IPS DF 6.9 (cell line): ENCODE data around the gene HS3ST2.

ENCODE experiments used
- DNase-seq: peaks from one replicate; pipeline ENCODE4 v3.0.0-alpha.2; 2013; ENCODE audit warnings: low read depth, low spot score
- H3K27ac ChIP-seq: one replicate; pipeline ENCODE4 v1.5.1; 2013; ENCODE audit warnings: low read length, control low read depth
- H3K27me3 ChIP-seq: 2 replicates; pipeline ENCODE4 v1.6.1; 2013; ENCODE audit warnings: mild to moderate bottlenecking, low read length; ENCODE audit not compliant: control insufficient read depth, insufficient read depth
- H3K36me3 ChIP-seq: 2 replicates; pipeline ENCODE4 v1.6.1; 2013; ENCODE audit warnings: low read length; ENCODE audit not compliant: control insufficient read depth, insufficient read depth
- H3K4me1 ChIP-seq: 2 replicates; pipeline ENCODE4 v1.6.1; 2013; ENCODE audit warnings: low read length; ENCODE audit not compliant: control insufficient read depth, insufficient read depth
- H3K4me3 ChIP-seq: 2 replicates; pipeline ENCODE4 v1.5.1; 2013; ENCODE audit warnings: mild to moderate bottlenecking, low read length
- H3K9me3 ChIP-seq: 2 replicates; pipeline ENCODE4 v1.6.1; 2013; ENCODE audit warnings: low read length, inconsistent platforms; ENCODE audit not compliant: control insufficient read depth, insufficient read depth
- WGBS: extraction: QIAGEN DNeasy Blood & Tissue Kit; methylation state at CpG from one replicate; pipeline ENCODE4 v1.1.7; 2013; ENCODE audit warnings: mixed read lengths, missing lambda C conversion rate; ENCODE audit not compliant: insufficient read length, insufficient coverage; 5-methylcytosine and 5-hydroxymethylcytosine counted together

The HS3ST2 gene

DNA sequence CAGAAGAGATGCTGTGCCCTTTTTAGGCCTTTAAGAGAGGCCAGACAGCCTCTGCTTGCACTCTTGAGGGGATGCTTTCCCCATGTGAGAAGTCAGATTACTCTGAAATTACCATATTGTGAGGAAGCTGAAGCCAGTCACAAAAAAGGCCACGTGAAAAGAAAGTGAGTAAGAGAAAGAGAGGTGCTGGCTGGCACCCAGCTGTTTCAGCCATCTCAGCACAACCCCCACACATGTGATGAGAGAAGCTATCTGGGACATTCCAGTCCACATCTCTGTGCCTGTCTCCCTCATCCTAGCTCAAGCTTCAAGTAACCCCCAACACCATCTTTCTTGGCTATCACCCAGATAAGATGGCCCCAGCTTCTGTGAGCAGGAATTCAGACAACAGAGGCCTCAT, 131.4 kb downstream of the HS3ST2 start:
- Histone ChIP-seq H3K36me3 (no peaks in the 10 kb centered on the region), H3K4me1 (no peaks in the 10 kb centered on the region), H3K4me3 (no peak overlapping the region), H3K27ac (no peak overlapping the region), H3K27me3 (no peaks in the 10 kb centered on the region), H3K9me3 (no peaks in the 10 kb centered on the region)
- no peak for DNase-seq
- no CpG with 5 or more reads among the region's 1 CpG for WGBS

DNA sequence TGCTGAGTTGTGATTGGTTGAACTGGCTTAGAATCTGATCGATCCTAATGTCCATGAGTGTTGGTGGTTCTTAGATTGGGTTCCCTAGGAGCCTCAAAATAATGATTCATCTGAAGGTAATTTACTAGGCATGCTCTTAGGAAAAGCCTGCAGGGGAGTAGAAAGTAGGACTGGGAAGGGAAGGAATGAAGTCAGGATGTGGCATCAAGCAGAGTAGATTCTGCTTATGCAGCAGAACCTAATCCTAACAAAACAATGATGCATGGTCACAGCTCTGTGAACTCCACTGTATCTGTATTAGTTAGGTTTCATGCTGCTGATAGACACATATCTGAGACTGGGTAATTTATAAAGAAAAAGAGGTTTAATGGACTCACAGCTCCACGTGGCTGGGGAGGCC, 132.5 kb downstream of the HS3ST2 start:
- no CpG with 5 or more reads among the region's 2 CpGs for WGBS
- DNase-seq: no peak

DNA sequence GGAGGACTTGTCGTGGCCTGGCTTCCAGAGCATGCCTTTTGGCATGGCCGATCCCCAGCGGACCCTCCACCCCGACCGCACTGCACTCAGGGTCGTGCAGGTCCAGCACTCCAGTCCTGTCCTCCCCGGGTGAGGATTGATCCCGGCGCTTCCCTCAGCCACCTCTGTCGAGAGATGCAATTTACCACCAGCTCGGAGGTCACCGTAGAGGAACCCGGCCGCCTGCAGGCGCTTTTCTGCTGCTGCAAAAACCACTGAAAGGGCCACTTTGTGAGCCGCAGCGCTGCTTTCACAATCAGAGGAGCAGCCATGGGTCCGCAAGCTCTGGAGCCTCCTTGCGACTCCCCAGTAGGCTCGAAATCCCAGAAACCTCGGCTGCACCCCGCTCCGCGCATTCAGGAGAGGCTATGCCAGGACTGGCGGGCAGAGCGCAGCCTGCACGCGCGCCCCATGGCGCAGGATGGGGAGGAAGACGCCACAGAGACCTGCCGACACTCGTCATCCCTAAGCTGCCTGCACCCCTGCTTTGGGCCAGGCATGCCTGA, 134.2 kb downstream of the HS3ST2 start:
- H3K36me3 ChIP-seq: no peaks in the 10 kb centered on the region
- DNase-seq: no peak
- no peak overlapping the region for H3K4me3 ChIP-seq
- H3K9me3 ChIP-seq: no peaks in the 10 kb centered on the region
- WGBS: no CpG with 5 or more reads among the region's 33 CpGs
- H3K4me1 ChIP-seq: no peaks in the 10 kb centered on the region
- no peak overlapping the region for H3K27ac ChIP-seq
- no peaks in the 10 kb centered on the region for H3K27me3 ChIP-seq

More for the DNA sequence above, 132.5 kb downstream of the HS3ST2 start:
- no peaks in the 10 kb centered on the region for H3K36me3 ChIP-seq
- H3K4me1 ChIP-seq: no peaks in the 10 kb centered on the region
- no peaks in the 10 kb centered on the region for H3K9me3 ChIP-seq
- no peak overlapping the region for H3K27ac ChIP-seq
- H3K4me3 ChIP-seq: no peak overlapping the region
- no peaks in the 10 kb centered on the region for H3K27me3 ChIP-seq

DNA sequence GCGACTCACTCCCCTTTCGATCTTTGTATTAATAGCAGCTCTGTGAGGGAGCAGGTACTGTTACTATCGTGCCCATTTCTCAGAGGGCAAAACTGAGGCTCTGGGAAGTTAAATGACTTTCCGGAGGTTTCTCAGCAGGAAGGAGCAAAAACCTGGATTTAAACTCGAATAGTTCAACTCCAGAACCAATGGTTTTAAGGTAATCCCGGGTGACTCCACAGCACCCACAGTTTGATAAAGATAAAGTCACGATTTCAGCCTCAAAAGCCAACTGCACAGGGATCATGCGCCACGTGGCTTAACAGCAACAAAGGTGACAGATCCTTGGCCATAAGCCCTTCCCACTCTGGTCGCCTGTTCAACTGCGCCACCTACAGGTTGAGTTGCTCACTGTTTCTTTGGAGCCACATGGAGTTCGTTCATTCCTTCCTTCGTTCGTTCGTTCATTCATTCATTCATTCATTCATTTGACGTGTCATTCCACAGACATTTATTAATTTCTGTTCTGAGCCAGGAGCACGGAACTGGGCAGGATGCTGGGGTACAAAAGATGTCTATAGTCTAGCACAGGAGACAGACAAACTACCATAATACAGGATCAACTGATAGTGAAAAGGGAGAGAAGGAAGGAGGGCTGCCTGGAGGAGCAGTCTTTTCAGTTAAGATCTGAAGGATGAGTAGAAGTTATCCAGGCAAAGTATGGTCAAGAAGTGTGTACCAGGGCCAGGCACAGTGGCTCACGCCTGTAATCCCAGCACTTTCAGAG, 134.8 kb downstream of the HS3ST2 start:
- Histone ChIP-seq H3K4me3 (no peak overlapping the region), H3K27me3 (no peaks in the 10 kb centered on the region), H3K36me3 (no peaks in the 10 kb centered on the region), H3K27ac (no peak overlapping the region), H3K9me3 (no peaks in the 10 kb centered on the region), H3K4me1 (0 out of 2 replicates have a peak, but pooled peaks cover 1% of the 10 kb centered on the region)
- DNase-seq: peak; percentile 87
- WGBS: no CpG with 5 or more reads among the region's 18 CpGs

DNA sequence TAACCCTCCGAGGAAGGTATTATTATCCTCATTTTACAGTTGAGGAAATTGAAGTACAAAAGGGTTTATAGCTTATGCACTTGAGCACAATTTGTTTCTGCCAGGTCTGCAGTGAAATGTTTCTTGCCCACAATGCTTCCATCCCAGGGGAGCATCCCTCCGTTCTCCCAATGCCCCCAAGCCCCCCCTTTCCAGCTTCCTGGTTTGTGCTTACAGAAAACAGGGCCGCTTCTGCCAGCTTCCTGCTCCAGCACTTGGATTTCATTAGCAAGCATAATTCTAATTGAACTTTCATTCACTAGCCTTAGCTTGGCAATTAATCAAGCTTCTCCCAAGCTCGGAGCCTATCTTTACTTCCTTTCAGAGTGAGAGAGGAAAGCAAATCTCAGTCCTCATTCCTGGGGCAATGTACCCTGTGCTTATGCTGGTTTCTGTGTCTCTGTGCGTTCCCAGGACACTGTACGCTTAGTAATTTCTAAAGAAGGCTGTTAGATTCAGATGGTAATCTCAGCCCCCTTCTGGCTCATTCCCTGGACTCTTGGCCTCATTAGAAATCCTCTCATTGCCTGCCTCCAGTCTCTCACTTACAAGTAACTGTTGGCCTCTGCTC, 141.6 kb downstream of the HS3ST2 start:
- no peak overlapping the region for H3K27ac ChIP-seq
- no peaks in the 10 kb centered on the region for H3K36me3 ChIP-seq
- H3K4me3 ChIP-seq: no peak overlapping the region
- H3K9me3 ChIP-seq: no peaks in the 10 kb centered on the region
- no CpG with 5 or more reads among the region's 6 CpGs for WGBS
- H3K4me1 ChIP-seq: 0 out of 2 replicates have a peak, but pooled peaks cover 1% of the 10 kb centered on the region
- DNase-seq: no peak
- H3K27me3 ChIP-seq: no peaks in the 10 kb centered on the region

DNA sequence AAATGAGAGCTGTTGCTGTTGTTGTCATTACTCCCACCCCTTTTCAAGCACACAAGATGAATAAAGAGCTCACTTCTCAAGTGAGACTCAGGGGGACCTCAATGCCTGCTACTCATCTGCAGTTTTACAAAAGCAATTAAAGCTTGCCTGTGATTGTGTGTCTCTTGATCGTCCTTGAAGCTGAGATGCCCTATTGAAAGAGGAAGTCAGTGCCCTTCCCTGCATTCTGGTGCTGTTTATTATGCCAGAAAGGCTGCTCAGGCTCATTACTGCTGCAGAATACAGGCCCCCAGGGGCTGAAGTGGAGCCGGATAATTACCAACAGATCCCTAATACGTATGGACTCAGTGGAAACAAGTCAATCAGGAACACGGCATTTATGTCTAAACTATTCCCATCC, 147.2 kb downstream of the HS3ST2 start:
- no CpG with 5 or more reads among the region's 4 CpGs for WGBS
- peaks cover 2% of the 10 kb centered on the region; the same call in 1 of the 2 replicates for H3K4me1 ChIP-seq
- no peak for DNase-seq
- H3K27ac ChIP-seq: no peak overlapping the region
- H3K4me3 ChIP-seq: no peak overlapping the region
- H3K9me3 ChIP-seq: no peaks in the 10 kb centered on the region
- H3K27me3 ChIP-seq: no peaks in the 10 kb centered on the region
- H3K36me3 ChIP-seq: no peaks in the 10 kb centered on the region

DNA sequence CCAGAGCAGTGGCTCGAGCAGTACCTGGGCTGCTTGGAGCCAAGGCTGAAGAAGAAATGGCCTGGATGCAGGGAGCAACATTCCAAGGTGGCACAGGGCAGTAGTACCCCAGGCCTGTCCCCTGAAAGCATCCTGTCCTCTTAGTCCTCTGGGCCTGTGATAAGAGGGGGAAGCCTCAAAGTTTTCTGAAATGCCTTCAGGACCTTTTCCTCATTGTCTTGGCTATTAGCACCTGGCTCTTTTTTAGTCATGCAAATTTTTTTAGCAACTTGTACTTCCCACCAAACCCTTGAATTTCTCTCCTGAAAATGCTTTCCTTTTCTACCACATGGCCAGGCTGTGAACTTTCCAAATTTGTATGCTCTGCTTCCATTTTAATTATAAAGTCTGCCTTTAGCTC, 148.9 kb downstream of the HS3ST2 start:
- DNase-seq: no peak
- no CpG with 5 or more reads among the region's 1 CpG for WGBS

More for the DNA sequence above, 148.9 kb downstream of the HS3ST2 start:
- Histone ChIP-seq H3K4me1 (peaks cover 2% of the 10 kb centered on the region; the same call in 1 of the 2 replicates), H3K36me3 (no peaks in the 10 kb centered on the region), H3K9me3 (no peaks in the 10 kb centered on the region), H3K4me3 (no peak overlapping the region), H3K27ac (no peak overlapping the region), H3K27me3 (no peaks in the 10 kb centered on the region)
